Mucosa of stomach (tissue), 1 donor: ENCODE measurements around the gene COL18A1.

Experiments used
- H3K27me3 ChIP-seq: one replicate; pipeline ENCODE4 v1.7.0; 2013; ENCODE audit warnings: mild to moderate bottlenecking, low read length; ENCODE audit not compliant: control insufficient read depth, insufficient read depth
- H3K36me3 ChIP-seq: one replicate; pipeline ENCODE4 v1.7.0; 2013; ENCODE audit warnings: low read length; ENCODE audit not compliant: control insufficient read depth, insufficient read depth
- H3K4me1 ChIP-seq: one replicate; pipeline ENCODE4 v1.7.0; 2013; ENCODE audit warnings: mild to moderate bottlenecking, low read length; ENCODE audit not compliant: control insufficient read depth, insufficient read depth
- H3K4me3 ChIP-seq: one replicate; pipeline ENCODE4 v1.7.0; 2013; ENCODE audit warnings: low read length
- H3K9ac ChIP-seq: one replicate; pipeline ENCODE4 v1.7.0; 2013; ENCODE audit warnings: mild to moderate bottlenecking, low read length, moderate library complexity
- H3K9me3 ChIP-seq: one replicate; pipeline ENCODE4 v1.7.0; 2013; ENCODE audit warnings: mild to moderate bottlenecking, low read length, moderate library complexity; ENCODE audit not compliant: control insufficient read depth
- donor health status: Pancreatic carcinoma.

Gene COL18A1

GRCh38 chr21:45543710-45544448 is 138.9 kb downstream of the COL18A1 start:
- Histone ChIP-seq H3K36me3 (no peaks in the 10 kb centered on the region), H3K9me3 (no peaks in the 10 kb centered on the region), H3K4me3 (no peak overlapping the region), H3K27me3 (no peaks in the 10 kb centered on the region), H3K4me1 (peaks cover 5% of the 10 kb centered on the region), H3K9ac (no peak overlapping the region)

- no peak overlapping the region for H3K4me3 ChIP-seq
- no peaks in the 10 kb centered on the region for H3K36me3 ChIP-seq
- peaks cover 5% of the 10 kb centered on the region for H3K4me1 ChIP-seq
Measured at GRCh38 chr21:45544449-45545235, 139.7 kb downstream of the COL18A1 start.

GRCh38 chr21:45545236-45545570 is 140.2 kb downstream of the COL18A1 start:
- Histone ChIP-seq H3K9ac (no peak overlapping the region), H3K4me3 (no peak overlapping the region), H3K27me3 (no peaks in the 10 kb centered on the region), H3K36me3 (no peaks in the 10 kb centered on the region), H3K9me3 (no peaks in the 10 kb centered on the region), H3K4me1 (peaks cover 10% of the 10 kb centered on the region)

More at GRCh38 chr21:45544449-45545235, 139.7 kb downstream of the COL18A1 start:
- H3K9me3 ChIP-seq = no peaks in the 10 kb centered on the region
- H3K27me3 ChIP-seq = no peaks in the 10 kb centered on the region
- no peak overlapping the region for H3K9ac ChIP-seq

- Histone ChIP-seq H3K4me1 (peaks cover 11% of the 10 kb centered on the region), H3K27me3 (no peaks in the 10 kb centered on the region), H3K4me3 (no peak overlapping the region), H3K9me3 (no peaks in the 10 kb centered on the region), H3K9ac (no peak overlapping the region), H3K36me3 (no peaks in the 10 kb centered on the region)
Measured at GRCh38 chr21:45545691-45546531, 140.9 kb downstream of the COL18A1 start.

GRCh38 chr21:45546636-45547544 is 141.9 kb downstream of the COL18A1 start:
- no peak overlapping the region for H3K9ac ChIP-seq
- H3K4me1 ChIP-seq = peaks cover 5% of the 10 kb centered on the region
- no peaks in the 10 kb centered on the region for H3K27me3 ChIP-seq

GRCh38 chr21:45547545-45547900 is 142.6 kb downstream of the COL18A1 start:
- H3K4me3 ChIP-seq = no peak overlapping the region
- no peak overlapping the region for H3K9ac ChIP-seq
- no peaks in the 10 kb centered on the region for H3K36me3 ChIP-seq
- no peaks in the 10 kb centered on the region for H3K27me3 ChIP-seq
- no peaks in the 10 kb centered on the region for H3K9me3 ChIP-seq
- peaks cover 5% of the 10 kb centered on the region for H3K4me1 ChIP-seq

More at GRCh38 chr21:45546636-45547544, 141.9 kb downstream of the COL18A1 start:
- no peaks in the 10 kb centered on the region for H3K36me3 ChIP-seq
- H3K4me3 ChIP-seq = no peak overlapping the region
- no peaks in the 10 kb centered on the region for H3K9me3 ChIP-seq

GRCh38 chr21:45548711-45549491 is 143.9 kb downstream of the COL18A1 start:
- Histone ChIP-seq H3K36me3 (no peaks in the 10 kb centered on the region), H3K9ac (no peak overlapping the region), H3K9me3 (no peaks in the 10 kb centered on the region), H3K4me1 (peaks cover 5% of the 10 kb centered on the region), H3K4me3 (no peak overlapping the region), H3K27me3 (no peaks in the 10 kb centered on the region)

- H3K9ac ChIP-seq = no peak overlapping the region
- H3K4me3 ChIP-seq = no peak overlapping the region
- H3K4me1 ChIP-seq = peaks cover 5% of the 10 kb centered on the region
Measured at GRCh38 chr21:45549626-45550463, 144.9 kb downstream of the COL18A1 start.

GRCh38 chr21:45550522-45551210 is 145.7 kb downstream of the COL18A1 start:
- no peaks in the 10 kb centered on the region for H3K9me3 ChIP-seq
- H3K36me3 ChIP-seq = no peaks in the 10 kb centered on the region
- peaks cover 5% of the 10 kb centered on the region for H3K4me1 ChIP-seq
- peak overlapping the region; percentile 40 for H3K9ac ChIP-seq
- H3K27me3 ChIP-seq = no peaks in the 10 kb centered on the region
- no peak overlapping the region for H3K4me3 ChIP-seq

More at GRCh38 chr21:45549626-45550463, 144.9 kb downstream of the COL18A1 start:
- Histone ChIP-seq H3K9me3 (no peaks in the 10 kb centered on the region), H3K27me3 (no peaks in the 10 kb centered on the region), H3K36me3 (no peaks in the 10 kb centered on the region)

GRCh38 chr21:45551316-45551715 is 146.4 kb downstream of the COL18A1 start:
- no peak overlapping the region for H3K4me3 ChIP-seq
- no peaks in the 10 kb centered on the region for H3K9me3 ChIP-seq
- H3K27me3 ChIP-seq = no peaks in the 10 kb centered on the region
- peaks cover 5% of the 10 kb centered on the region for H3K4me1 ChIP-seq
- H3K36me3 ChIP-seq = no peaks in the 10 kb centered on the region
- peak overlapping the region; percentile 40 for H3K9ac ChIP-seq
